HCT116 (cell line): ENCODE data around the gene USP43. TPM values are rescaled to one million over a fixed set of nuclear protein-coding genes. Genes with fewer than 3 reads are reported as not detected.
"Not testable (repeated sequence)": the region's sequence is repeated elsewhere in the genome, so short reads cannot be mapped to it uniquely, and the experiment has no call there.

Source experiments
- ATAC-seq: fragments of 200-7000 bp; cut with Tn5 transposase; 2 replicates; pipeline ENCODE4 v1.9.1; 2020; ENCODE audit warnings: mild to moderate bottlenecking, moderate library complexity
- BruUV-seq: library from RNA; stranded (reverse); fragments of 400-500 nt; replicated peaks from 2 replicates; lab custom pipeline; 2021; lab: Mats Ljungman, UMichigan
- CTCF ChIA-PET: fragments of 300-600 bp; sonication (Branson Sonifier 250); formaldehyde crosslinking; loops from one replicate; lab custom pipeline; 2021; ENCODE audit warnings: antibody characterized with exemption; lab: Charles Lee
- POLR2A ChIA-PET: fragments of 300-600, 350-600 bp; sonication (Branson Sonifier 250); formaldehyde crosslinking; loops from one replicate; lab custom pipeline; 2021; ENCODE audit warnings: antibody characterized with exemption; lab: Charles Lee
- RAD21 ChIA-PET, 2 experiments: fragments of 300-600 bp; sonication (Branson Sonifier 250); formaldehyde crosslinking; loops; one replicate each; lab custom pipeline; 2023; ENCODE audit warnings: low total read pairs in 2 of 2; ENCODE audit not compliant: uncharacterized antibody in 2 of 2, unreplicated experiment in 2 of 2, low non-redundant PET in 1 of 2; lab: Charles Lee
- DNase-seq: peaks from one replicate; pipeline ENCODE4 v3.0.0-alpha.2; 2010; ENCODE audit warnings: low read depth, low spot score
- H2AFZ ChIP-seq: fragments of 200-600 bp; shearing (Covaris generic), sonication (generic); 2 replicates; pipeline ENCODE4 v1.6.1; 2017; ENCODE audit warnings: low read depth, mixed run types, mixed read lengths, antibody characterized with exemption, low read length; ENCODE audit not compliant: poor library complexity, severe bottlenecking
- H3K27ac ChIP-seq: 2 replicates; pipeline ENCODE4 v1.5.1; 2012; ENCODE audit warnings: low read depth, low read length
- H3K27me3 ChIP-seq: fragments of 200-600 bp; sonication (generic); 2 replicates; pipeline ENCODE4 v1.6.1; 2016; ENCODE audit warnings: mixed run types, low read length, mixed read lengths; ENCODE audit not compliant: insufficient read depth
- H3K36me3 ChIP-seq, 2 experiments: fragments of 200-500 bp in 1 of 2; fragments of 200-600 bp in 1 of 2; sonication (Bioruptor generic) in 1 of 2; sonication (generic) in 1 of 2; 2 replicates each; pipeline versions ENCODE4 v1.5.1 to v1.6.1; 2014 to 2016; ENCODE audit warnings: low read length in 2 of 2, inconsistent platforms in 1 of 2, mixed read lengths in 1 of 2, mixed run types in 1 of 2; ENCODE audit not compliant: insufficient read depth in 2 of 2, control insufficient read depth in 1 of 2
- H3K4me1 ChIP-seq, 2 experiments: fragments of 200-600 bp in 1 of 2; sonication (generic) in 1 of 2; 2 replicates each; pipeline versions ENCODE4 v1.5.1 to v1.6.1; 2012 to 2017; ENCODE audit warnings: low read length in 2 of 2, inconsistent platforms in 1 of 2, mild to moderate bottlenecking in 1 of 2, mixed read lengths in 1 of 2, mixed run types in 1 of 2, moderate library complexity in 1 of 2; ENCODE audit not compliant: insufficient read depth in 2 of 2, control insufficient read depth in 1 of 2
- H3K4me2 ChIP-seq: fragments of 200-600 bp; sonication (generic); 2 replicates; pipeline ENCODE4 v1.6.1; 2017; ENCODE audit warnings: mixed run types, low read length, mixed read lengths
- H3K4me3 ChIP-seq, 2 experiments: fragments of 200-600 bp in 1 of 2; sonication (generic) in 1 of 2; replicated peaks in 1 of 2; 2 replicates each; pipeline ENCODE4 v1.5.1; 2011 to 2016; ENCODE audit warnings: low read length in 2 of 2, control low read depth in 1 of 2, low read depth in 1 of 2, mild to moderate bottlenecking in 1 of 2, mixed read lengths in 1 of 2, mixed run types in 1 of 2
- H3K79me2 ChIP-seq: fragments of 200-600 bp; sonication (generic); 2 replicates; pipeline ENCODE4 v1.6.1; 2017; ENCODE audit warnings: mild to moderate bottlenecking, mixed run types, low read length, moderate library complexity, mixed read lengths; ENCODE audit not compliant: insufficient read depth
- H3K9ac ChIP-seq: fragments of 200-600 bp; sonication (generic); 2 replicates; pipeline ENCODE4 v1.6.1; 2016; ENCODE audit warnings: low read length, mixed read lengths
- H3K9me2 ChIP-seq: fragments of 200-600 bp; sonication (generic), shearing (Covaris generic); 2 replicates; pipeline ENCODE4 v1.6.1; 2017; ENCODE audit warnings: mixed run types, mild to moderate bottlenecking, moderate library complexity; ENCODE audit not compliant: insufficient read depth
- H3K9me3 ChIP-seq, 2 experiments: fragments of 200-500 bp in 1 of 2; fragments of 200-600 bp in 1 of 2; sonication (Bioruptor generic) in 1 of 2; sonication (generic) in 1 of 2; 2 replicates each; pipeline ENCODE4 v1.6.1; 2014 to 2017; ENCODE audit warnings: low read length in 2 of 2, mixed read lengths in 2 of 2, inconsistent platforms in 1 of 2, low read depth in 1 of 2, mild to moderate bottlenecking in 1 of 2, mixed run types in 1 of 2, moderate library complexity in 1 of 2; ENCODE audit not compliant: control insufficient read depth in 1 of 2, insufficient read depth in 1 of 2
- H4K20me1 ChIP-seq: fragments of 200-600 bp; sonication (generic), shearing (Covaris generic); 2 replicates; pipeline ENCODE4 v1.6.1; 2017; ENCODE audit warnings: mixed run types, mild to moderate bottlenecking, moderate library complexity; ENCODE audit not compliant: insufficient read depth
- CBX3 ChIP-seq: IDR thresholded peaks from 2 replicates; pipeline ENCODE4 v1.6.1; 2012; ENCODE audit warnings: low read depth
- EGR1 ChIP-seq: IDR thresholded peaks from 2 replicates; pipeline ENCODE4 v1.6.1; 2012; ENCODE audit warnings: low read depth
- ELF1 ChIP-seq: IDR thresholded peaks from 2 replicates; pipeline ENCODE4 v1.6.1; 2012; ENCODE audit warnings: low read depth, borderline replicate concordance
- SIN3A ChIP-seq: IDR thresholded peaks from 2 replicates; pipeline ENCODE4 v1.6.1; 2012; ENCODE audit warnings: low read depth
- TCF7L2 ChIP-seq: IDR thresholded peaks from 2 replicates; pipeline ENCODE4 v1.7.0; 2011; ENCODE audit warnings: borderline replicate concordance, inconsistent platforms; ENCODE audit not compliant: insufficient read depth, insufficient read length; ENCODE audit errors: extremely low read depth
- YY1 ChIP-seq: IDR thresholded peaks from 2 replicates; pipeline ENCODE4 v1.6.1; 2011; ENCODE audit warnings: low read length, low read depth, moderate library complexity, mild to moderate bottlenecking; ENCODE audit not compliant: insufficient replicate concordance; ENCODE audit errors: extremely low read depth
- ZNF274 ChIP-seq: fragments of 200-500 bp; sonication (Bioruptor generic); IDR thresholded peaks from 2 replicates; pipeline ENCODE4 v1.6.1; 2014; ENCODE audit warnings: mild to moderate bottlenecking, low read depth, low read length, inconsistent platforms
- intact Hi-C: fragments of 100-400 bp; cut with micrococcal nuclease; formaldehyde crosslinking; loops from 2 replicates; pipeline ENCODE4 v1.10.0; 2022
- total RNA-seq: library from RNA; stranded (reverse); gene quantifications from one replicate; pipeline ENCODE4 v1.2.1, GENCODE V29; 2021; ENCODE audit not compliant: unreplicated experiment
- TF ChIP-seq, protein P1 (sequence below), 3 experiments: fragments of 200-600 bp in 1 of 3; sonication (generic) in 1 of 3; IDR thresholded peaks in 2 of 3; conservative IDR thresholded peaks in 1 of 3; 2 replicates each; pipeline ENCODE4 v1.5.1; 2012 to 2017; ENCODE audit warnings: low read depth in 2 of 3, low read length in 2 of 3, antibody characterized with exemption in 1 of 3, borderline replicate concordance in 1 of 3, control low read depth in 1 of 3, mild to moderate bottlenecking in 1 of 3, mixed read lengths in 1 of 3, mixed run types in 1 of 3, moderate library complexity in 1 of 3; ENCODE audit not compliant: insufficient read depth in 1 of 3
- TF ChIP-seq, protein P2 (sequence below): IDR thresholded peaks from 2 replicates; pipeline ENCODE4 v1.6.1; 2012
- TF ChIP-seq, protein P3 (sequence below): IDR thresholded peaks from 2 replicates; pipeline ENCODE4 v1.6.1; 2012; ENCODE audit warnings: low read depth

Gene USP43
- total RNA-seq, 1 experiment from 2014 or later = 8.0 TPM

DNA sequence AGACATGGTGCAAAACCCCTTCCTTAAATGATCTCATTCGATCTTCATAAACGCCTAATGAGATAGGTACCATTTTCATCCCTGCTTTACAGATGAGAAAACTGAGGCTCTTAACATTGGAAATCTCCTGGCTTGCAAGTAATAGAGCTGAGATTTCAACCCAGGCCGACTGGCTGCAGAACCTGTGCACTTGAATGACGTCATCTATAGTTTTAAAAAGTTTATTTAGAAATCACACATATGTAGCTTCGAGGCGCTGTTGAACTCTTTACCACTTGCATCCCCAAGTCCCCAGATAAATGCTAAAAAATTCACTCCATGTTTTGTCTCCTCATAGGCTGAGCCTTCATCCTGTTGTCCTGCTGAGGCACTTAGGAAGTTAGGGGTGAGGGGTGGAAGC, 38.9 kb upstream of the USP43 start:
- no peaks in the 10 kb centered on the region for H3K4me1 ChIP-seq
- BruUV-seq = no TSS peak
- no peak overlapping the region for H3K4me2 ChIP-seq
- ATAC-seq (no peak), DNase-seq (no peak)
- CTCF ChIA-PET = no interaction called here
- no peaks in the 10 kb centered on the region for H3K36me3 ChIP-seq
- no peak overlapping the region for H3K4me3 ChIP-seq
- no peak overlapping the region for H3K27ac ChIP-seq
- no peaks in the 10 kb centered on the region for H3K79me2 ChIP-seq
- H3K27me3 ChIP-seq = no peaks in the 10 kb centered on the region
- H4K20me1 ChIP-seq = no peaks in the 10 kb centered on the region
- H3K9me2 ChIP-seq = no peaks in the 10 kb centered on the region
- RAD21 ChIA-PET = no interaction called here
- intact Hi-C loops = no loop called here
- H3K9ac ChIP-seq = no peak overlapping the region
- no peaks in the 10 kb centered on the region for H3K9me3 ChIP-seq
- no peak overlapping the region for H2AFZ ChIP-seq
- TF ChIP-seq ELF1 (no peak), CBX3 (no peak), YY1 (no peak), ZNF274 (no peak), EGR1 (no peak), TCF7L2 (no peak), SIN3A (no peak)
- TF ChIP-seq, protein P1, sequence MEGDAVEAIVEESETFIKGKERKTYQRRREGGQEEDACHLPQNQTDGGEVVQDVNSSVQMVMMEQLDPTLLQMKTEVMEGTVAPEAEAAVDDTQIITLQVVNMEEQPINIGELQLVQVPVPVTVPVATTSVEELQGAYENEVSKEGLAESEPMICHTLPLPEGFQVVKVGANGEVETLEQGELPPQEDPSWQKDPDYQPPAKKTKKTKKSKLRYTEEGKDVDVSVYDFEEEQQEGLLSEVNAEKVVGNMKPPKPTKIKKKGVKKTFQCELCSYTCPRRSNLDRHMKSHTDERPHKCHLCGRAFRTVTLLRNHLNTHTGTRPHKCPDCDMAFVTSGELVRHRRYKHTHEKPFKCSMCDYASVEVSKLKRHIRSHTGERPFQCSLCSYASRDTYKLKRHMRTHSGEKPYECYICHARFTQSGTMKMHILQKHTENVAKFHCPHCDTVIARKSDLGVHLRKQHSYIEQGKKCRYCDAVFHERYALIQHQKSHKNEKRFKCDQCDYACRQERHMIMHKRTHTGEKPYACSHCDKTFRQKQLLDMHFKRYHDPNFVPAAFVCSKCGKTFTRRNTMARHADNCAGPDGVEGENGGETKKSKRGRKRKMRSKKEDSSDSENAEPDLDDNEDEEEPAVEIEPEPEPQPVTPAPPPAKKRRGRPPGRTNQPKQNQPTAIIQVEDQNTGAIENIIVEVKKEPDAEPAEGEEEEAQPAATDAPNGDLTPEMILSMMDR (IDR thresholded peaks at IDR 0.05 in 2 of 3, conservative IDR thresholded peaks at IDR 0.05 in 1 of 3; ENCODE audit: borderline replicate concordance in 1 of 3, insufficient read depth in 1 of 3, low read depth in 2 of 3, low read length in 2 of 3) = no peak
- TF ChIP-seq, protein P2, sequence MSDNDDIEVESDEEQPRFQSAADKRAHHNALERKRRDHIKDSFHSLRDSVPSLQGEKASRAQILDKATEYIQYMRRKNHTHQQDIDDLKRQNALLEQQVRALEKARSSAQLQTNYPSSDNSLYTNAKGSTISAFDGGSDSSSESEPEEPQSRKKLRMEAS = no peak
- TF ChIP-seq, protein P3, sequence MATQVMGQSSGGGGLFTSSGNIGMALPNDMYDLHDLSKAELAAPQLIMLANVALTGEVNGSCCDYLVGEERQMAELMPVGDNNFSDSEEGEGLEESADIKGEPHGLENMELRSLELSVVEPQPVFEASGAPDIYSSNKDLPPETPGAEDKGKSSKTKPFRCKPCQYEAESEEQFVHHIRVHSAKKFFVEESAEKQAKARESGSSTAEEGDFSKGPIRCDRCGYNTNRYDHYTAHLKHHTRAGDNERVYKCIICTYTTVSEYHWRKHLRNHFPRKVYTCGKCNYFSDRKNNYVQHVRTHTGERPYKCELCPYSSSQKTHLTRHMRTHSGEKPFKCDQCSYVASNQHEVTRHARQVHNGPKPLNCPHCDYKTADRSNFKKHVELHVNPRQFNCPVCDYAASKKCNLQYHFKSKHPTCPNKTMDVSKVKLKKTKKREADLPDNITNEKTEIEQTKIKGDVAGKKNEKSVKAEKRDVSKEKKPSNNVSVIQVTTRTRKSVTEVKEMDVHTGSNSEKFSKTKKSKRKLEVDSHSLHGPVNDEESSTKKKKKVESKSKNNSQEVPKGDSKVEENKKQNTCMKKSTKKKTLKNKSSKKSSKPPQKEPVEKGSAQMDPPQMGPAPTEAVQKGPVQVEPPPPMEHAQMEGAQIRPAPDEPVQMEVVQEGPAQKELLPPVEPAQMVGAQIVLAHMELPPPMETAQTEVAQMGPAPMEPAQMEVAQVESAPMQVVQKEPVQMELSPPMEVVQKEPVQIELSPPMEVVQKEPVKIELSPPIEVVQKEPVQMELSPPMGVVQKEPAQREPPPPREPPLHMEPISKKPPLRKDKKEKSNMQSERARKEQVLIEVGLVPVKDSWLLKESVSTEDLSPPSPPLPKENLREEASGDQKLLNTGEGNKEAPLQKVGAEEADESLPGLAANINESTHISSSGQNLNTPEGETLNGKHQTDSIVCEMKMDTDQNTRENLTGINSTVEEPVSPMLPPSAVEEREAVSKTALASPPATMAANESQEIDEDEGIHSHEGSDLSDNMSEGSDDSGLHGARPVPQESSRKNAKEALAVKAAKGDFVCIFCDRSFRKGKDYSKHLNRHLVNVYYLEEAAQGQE = no peak
- TF ChIP-seq, all 23 proteins: peak for 0
- POLR2A ChIA-PET = no interaction called here

DNA sequence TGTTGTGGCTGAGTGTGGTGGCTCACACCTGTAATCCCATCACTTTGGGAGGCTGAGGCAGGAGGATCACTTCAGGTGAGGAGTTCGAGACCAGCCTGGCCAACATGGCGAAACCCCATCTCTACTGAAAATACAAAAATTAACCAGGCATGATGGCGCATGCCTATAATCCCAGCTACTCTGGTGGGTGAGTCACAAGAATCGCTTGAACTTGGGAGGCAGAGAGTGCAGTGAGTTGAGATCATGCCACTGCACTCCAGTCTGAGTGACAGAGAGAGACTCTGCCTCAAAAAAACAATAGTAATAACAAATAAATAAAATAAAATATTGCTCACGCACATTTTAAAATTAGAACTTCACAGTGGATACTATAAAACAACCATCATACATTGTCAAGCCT, 38.3 kb upstream of the USP43 start:
- H3K9me2 ChIP-seq, H3K4me2 ChIP-seq, H3K9me3 ChIP-seq, POLR2A ChIA-PET, ATAC-seq, H3K4me3 ChIP-seq, H2AFZ ChIP-seq, H3K27ac ChIP-seq, H3K79me2 ChIP-seq, DNase-seq, H3K27me3 ChIP-seq, H3K36me3 ChIP-seq, H3K9ac ChIP-seq, H4K20me1 ChIP-seq, BruUV-seq, intact Hi-C loops, RAD21 ChIA-PET, H3K4me1 ChIP-seq, CTCF ChIA-PET: not testable (repeated sequence)
